Keratinocyte (primary cell): ENCODE data around the gene CREB1. TPM values are rescaled to one million over a fixed set of nuclear protein-coding genes. Genes with fewer than 3 reads are reported as not detected.

Experiments
- DNase-seq: peaks from one replicate; pipeline ENCODE4 v3.0.0-alpha.2; 2011; ENCODE audit warnings: low read depth, missing footprints, low spot score
- FAIRE-seq: peaks from 2 replicates; lab custom pipeline; 2011; peaks lifted over from hg19 to GRCh38; lab: Jason Lieb, UNC
- H2AFZ ChIP-seq: 2 replicates; pipeline ENCODE4 v1.6.0; 2012; ENCODE audit warnings: low read length, control low read depth, inconsistent platforms; ENCODE audit not compliant: control insufficient read depth
- H3K27ac ChIP-seq: 2 replicates; pipeline ENCODE4 v1.5.1; 2011; ENCODE audit warnings: low read length; ENCODE audit not compliant: control insufficient read depth, insufficient read depth
- H3K27me3 ChIP-seq: 3 replicates; pipeline ENCODE4 v1.6.0; 2011; ENCODE audit warnings: low read length; ENCODE audit not compliant: control insufficient read depth, insufficient read depth; ENCODE audit errors: extremely low read depth
- H3K36me3 ChIP-seq, 2 experiments: 2 replicates in 1 of 2; 3 replicates in 1 of 2; pipeline ENCODE4 v1.5.1; 2011; ENCODE audit warnings: low read length in 2 of 2, mild to moderate bottlenecking in 1 of 2; ENCODE audit not compliant: control insufficient read depth in 2 of 2, insufficient read depth in 2 of 2; ENCODE audit errors: extremely low read depth in 1 of 2
- H3K4me1 ChIP-seq: 3 replicates; pipeline ENCODE4 v1.5.1; 2011; ENCODE audit warnings: low read length; ENCODE audit not compliant: control insufficient read depth, insufficient read depth; ENCODE audit errors: extremely low read depth
- H3K4me2 ChIP-seq: 3 replicates; pipeline ENCODE4 v1.6.0; 2011; ENCODE audit warnings: low read depth, low read length; ENCODE audit not compliant: control insufficient read depth, insufficient read depth; ENCODE audit errors: extremely low read depth
- H3K4me3 ChIP-seq, 3 experiments: fragments of 200-600 bp in 1 of 3; sonication (generic) in 1 of 3; 2 replicates in 2 of 3; 3 replicates in 1 of 3; pipeline ENCODE4 v1.5.1; 2011 to 2016; ENCODE audit warnings: low read length in 3 of 3, mild to moderate bottlenecking in 3 of 3, control low read depth in 2 of 3, inconsistent platforms in 1 of 3, low read depth in 1 of 3, mixed read lengths in 1 of 3, mixed run types in 1 of 3, moderate library complexity in 1 of 3; ENCODE audit not compliant: control insufficient read depth in 2 of 3, insufficient read depth in 2 of 3; ENCODE audit errors: extremely low read depth in 1 of 3
- H3K79me2 ChIP-seq: 2 replicates; pipeline ENCODE4 v1.6.0; 2012; ENCODE audit warnings: low read length; ENCODE audit not compliant: control insufficient read depth, insufficient read depth
- H3K9ac ChIP-seq: 3 replicates; pipeline ENCODE4 v1.6.0; 2011; ENCODE audit warnings: low read length; ENCODE audit not compliant: control insufficient read depth, insufficient read depth; ENCODE audit errors: extremely low read depth
- H3K9me1 ChIP-seq: 3 replicates; pipeline ENCODE4 v1.6.0; 2011; ENCODE audit warnings: low read length; ENCODE audit not compliant: control insufficient read depth, insufficient read depth; ENCODE audit errors: extremely low read depth
- H3K9me3 ChIP-seq: 2 replicates; pipeline ENCODE4 v1.5.1; 2012; ENCODE audit warnings: low read depth, low read length; ENCODE audit not compliant: control insufficient read depth
- H4K20me1 ChIP-seq: 3 replicates; pipeline ENCODE4 v1.6.0; 2011; ENCODE audit warnings: low read length; ENCODE audit not compliant: control insufficient read depth, insufficient read depth; ENCODE audit errors: extremely low read depth
- EZH2 ChIP-seq: IDR thresholded peaks from one replicate; pipeline ENCODE4 v1.6.1; 2012; ENCODE audit warnings: inconsistent platforms, mild to moderate bottlenecking, low read length, moderate library complexity
- dilution Hi-C: fragments of 300-500 bp; cut with MboI; formaldehyde crosslinking; loops from one replicate; pipeline ENCODE4 v1.7.0; 2020; ENCODE audit warnings: low sequenced_read_pairs; ENCODE audit not compliant: extremely low pct_ligation_motif_present
- polyA plus RNA-seq, 5 experiments: library from polyadenylated mRNA; depleted of rRNA in 3 of 5; stranded (reverse) in 3 of 5; stranded (forward) in 1 of 5; unstranded in 1 of 5; fragments of >200 nt; gene quantifications; 1 replicate in 1 of 5; 2 replicates in 3 of 5; 3 replicates in 1 of 5; pipeline versions ENCODE4 v1.2.1 to v1.2.3, GENCODE V29; 2011 to 2012; ENCODE audit warnings: missing spikeins in 2 of 5, low read depth in 1 of 5, low replicate concordance in 1 of 5
- TF ChIP-seq, protein P1 (sequence below), 3 experiments: IDR thresholded peaks in 1 of 3; conservative IDR thresholded peaks in 1 of 3; optimal IDR thresholded peaks in 1 of 3; 2 replicates in 2 of 3; 3 replicates in 1 of 3; pipeline versions ENCODE3 to v1.5.1; 2011; ENCODE audit warnings: low read length in 3 of 3, mild to moderate bottlenecking in 3 of 3, moderate library complexity in 2 of 3, control low read depth in 1 of 3, inconsistent platforms in 1 of 3; ENCODE audit not compliant: insufficient read depth in 2 of 3; ENCODE audit errors: extremely low read depth in 1 of 3

The CREB1 gene
- polyA plus RNA-seq, 1 donor (not counting 4 experiments of a cell fraction or from before 2014, with no cell fraction given) = 38.9 TPM

- no peak overlapping the region for H3K4me2 ChIP-seq
- H4K20me1 ChIP-seq = no peaks in the 10 kb centered on the region
- H3K27me3 ChIP-seq = no peaks in the 10 kb centered on the region
- no peak overlapping the region for H2AFZ ChIP-seq
- peaks cover 2% of the 10 kb centered on the region for H3K79me2 ChIP-seq
- no peak overlapping the region for H3K9ac ChIP-seq
- no peak overlapping the region for H3K27ac ChIP-seq
- H3K4me3 ChIP-seq = no peak overlapping the region
- no peaks in the 10 kb centered on the region for H3K4me1 ChIP-seq
- TF ChIP-seq, protein P1, sequence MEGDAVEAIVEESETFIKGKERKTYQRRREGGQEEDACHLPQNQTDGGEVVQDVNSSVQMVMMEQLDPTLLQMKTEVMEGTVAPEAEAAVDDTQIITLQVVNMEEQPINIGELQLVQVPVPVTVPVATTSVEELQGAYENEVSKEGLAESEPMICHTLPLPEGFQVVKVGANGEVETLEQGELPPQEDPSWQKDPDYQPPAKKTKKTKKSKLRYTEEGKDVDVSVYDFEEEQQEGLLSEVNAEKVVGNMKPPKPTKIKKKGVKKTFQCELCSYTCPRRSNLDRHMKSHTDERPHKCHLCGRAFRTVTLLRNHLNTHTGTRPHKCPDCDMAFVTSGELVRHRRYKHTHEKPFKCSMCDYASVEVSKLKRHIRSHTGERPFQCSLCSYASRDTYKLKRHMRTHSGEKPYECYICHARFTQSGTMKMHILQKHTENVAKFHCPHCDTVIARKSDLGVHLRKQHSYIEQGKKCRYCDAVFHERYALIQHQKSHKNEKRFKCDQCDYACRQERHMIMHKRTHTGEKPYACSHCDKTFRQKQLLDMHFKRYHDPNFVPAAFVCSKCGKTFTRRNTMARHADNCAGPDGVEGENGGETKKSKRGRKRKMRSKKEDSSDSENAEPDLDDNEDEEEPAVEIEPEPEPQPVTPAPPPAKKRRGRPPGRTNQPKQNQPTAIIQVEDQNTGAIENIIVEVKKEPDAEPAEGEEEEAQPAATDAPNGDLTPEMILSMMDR (optimal IDR thresholded peaks at IDR 0.05 in 1 of 3, IDR thresholded peaks at IDR 0.05 in 1 of 3, conservative IDR thresholded peaks at IDR 0.05 in 1 of 3; ENCODE audit: extremely low read depth in 1 of 3, insufficient read depth in 2 of 3, low read length in 3 of 3) = no peak
- no peak for TF ChIP-seq EZH2
- dilution Hi-C loops = no loop called here
- peaks cover 4 to 22% of the 10 kb centered on the region in 2 experiments for H3K36me3 ChIP-seq
- H3K9me3 ChIP-seq = no peaks in the 10 kb centered on the region
- no peaks in the 10 kb centered on the region for H3K9me1 ChIP-seq
- FAIRE-seq (no peak), DNase-seq (no peak)
These were observed 64.5 kb downstream of the CREB1 start for GRCh38 chr2:207594264-207594663.

DNA sequence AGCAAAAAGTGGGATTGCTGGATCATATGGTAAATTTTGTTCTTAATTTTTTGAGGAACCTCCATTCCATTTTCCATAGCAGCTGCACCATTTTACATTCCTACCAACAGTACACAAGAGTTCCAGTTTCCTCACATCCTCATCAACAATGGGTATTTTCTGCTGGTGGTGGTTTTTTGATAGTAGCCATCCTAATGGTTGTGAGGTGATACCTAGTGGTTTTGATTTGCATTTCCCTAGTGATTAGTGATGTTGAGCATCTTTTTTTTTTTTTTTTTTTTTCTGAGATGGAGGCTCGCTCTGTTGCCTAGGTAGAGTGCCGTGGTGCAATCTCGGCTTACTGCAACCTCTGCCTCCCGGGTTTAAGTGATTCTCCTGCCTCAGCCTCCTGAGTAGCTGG, 65.0 kb downstream of the CREB1 start:
- FAIRE-seq (no peak), DNase-seq (no peak)
- Histone ChIP-seq H2AFZ (no peak overlapping the region), H3K4me1 (no peaks in the 10 kb centered on the region), H3K4me3 (no peak overlapping the region), H3K9me3 (no peaks in the 10 kb centered on the region), H3K9ac (no peak overlapping the region), H3K27ac (no peak overlapping the region), H3K36me3 (peaks cover 6 to 21% of the 10 kb centered on the region in 2 experiments), H4K20me1 (no peaks in the 10 kb centered on the region), H3K27me3 (no peaks in the 10 kb centered on the region), H3K79me2 (no peaks in the 10 kb centered on the region), H3K4me2 (no peak overlapping the region), H3K9me1 (no peaks in the 10 kb centered on the region)
- dilution Hi-C loops = no loop called here
- TF ChIP-seq EZH2 = no peak
- TF ChIP-seq, protein P1 (optimal IDR thresholded peaks at IDR 0.05 in 1 of 3, IDR thresholded peaks at IDR 0.05 in 1 of 3, conservative IDR thresholded peaks at IDR 0.05 in 1 of 3; ENCODE audit: extremely low read depth in 1 of 3, insufficient read depth in 2 of 3, low read length in 3 of 3) = no peak
